Jurkat, Clone E6-1 (cell line): Measurements from ENCODE around the gene BNIP3.
"Not testable (repeated sequence)": the region's sequence is repeated elsewhere in the genome, so short reads cannot be mapped to it uniquely, and the experiment has no call there.

Experiments
- DNase-seq: peaks from one replicate; pipeline ENCODE4 v3.0.0-alpha.2; 2011; ENCODE audit warnings: low read depth, low spot score
- H3K4me3 ChIP-seq: 2 replicates; pipeline ENCODE4 v1.5.1; 2011; ENCODE audit warnings: mild to moderate bottlenecking, low read length, control low read depth, moderate library complexity

Gene BNIP3

DNA sequence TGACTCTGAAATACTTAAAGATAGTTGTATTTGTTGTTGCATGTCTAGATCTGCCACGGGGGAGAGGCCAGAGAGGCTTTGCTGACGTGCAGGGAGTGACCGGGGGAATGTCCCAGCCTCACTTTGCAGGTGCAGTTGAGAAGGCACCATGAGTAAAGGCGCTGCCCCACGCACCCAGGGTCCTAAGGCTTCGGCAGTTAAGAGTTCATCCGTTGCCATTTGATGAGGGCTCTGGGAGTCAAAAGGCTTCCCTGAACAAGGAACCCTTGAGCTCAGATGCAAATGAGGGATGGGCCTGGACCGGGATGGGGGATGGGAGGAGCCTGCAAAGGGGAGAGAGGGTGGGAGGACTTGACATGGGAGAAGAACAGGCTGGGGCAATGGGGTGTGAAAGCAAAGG, 60.5 kb downstream of the BNIP3 start:
- no peak for DNase-seq
- H3K4me3 ChIP-seq, result no peak overlapping the region

DNA sequence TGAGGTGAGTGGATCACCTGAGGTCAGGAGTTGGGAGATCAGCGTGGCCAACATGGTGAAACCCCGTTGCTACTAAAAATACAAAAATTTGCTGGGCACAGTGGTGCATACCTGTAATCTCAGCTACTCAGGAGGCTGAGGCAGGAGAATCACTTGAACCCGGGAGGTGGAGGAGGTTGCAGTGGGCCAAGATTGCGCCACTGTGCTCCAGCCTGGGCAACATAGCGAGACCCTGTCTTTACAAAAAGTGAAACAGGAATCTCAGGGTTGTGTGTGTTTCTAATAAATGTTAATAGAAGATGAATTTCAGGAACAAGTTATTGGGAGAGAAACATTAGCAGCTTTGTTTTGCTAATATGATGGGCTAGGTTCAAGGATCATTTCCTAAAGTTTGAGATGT, 61.0 kb downstream of the BNIP3 start:
- H3K4me3 ChIP-seq, result no peak overlapping the region
- DNase-seq, result no peak

DNA sequence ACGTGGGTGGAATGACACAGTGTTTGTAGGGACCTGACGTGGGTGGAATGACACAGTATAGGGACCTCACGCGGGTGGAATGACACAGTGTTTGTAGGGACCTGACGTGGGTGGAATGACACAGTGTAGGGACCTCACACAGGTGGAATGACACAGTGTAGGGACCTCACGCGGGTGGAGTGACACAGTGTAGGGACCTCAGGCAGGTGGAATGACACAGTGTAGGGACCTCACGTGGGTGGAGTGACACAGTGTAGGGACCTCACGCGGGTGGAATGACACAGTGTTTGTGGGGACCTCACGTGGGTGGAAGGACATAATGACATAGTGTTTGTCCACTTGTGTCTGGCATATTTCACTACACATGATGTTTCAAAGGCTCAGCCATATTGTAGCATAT, 61.6 kb downstream of the BNIP3 start:
- no peak overlapping the region for H3K4me3 ChIP-seq
- DNase-seq, result no peak

DNA sequence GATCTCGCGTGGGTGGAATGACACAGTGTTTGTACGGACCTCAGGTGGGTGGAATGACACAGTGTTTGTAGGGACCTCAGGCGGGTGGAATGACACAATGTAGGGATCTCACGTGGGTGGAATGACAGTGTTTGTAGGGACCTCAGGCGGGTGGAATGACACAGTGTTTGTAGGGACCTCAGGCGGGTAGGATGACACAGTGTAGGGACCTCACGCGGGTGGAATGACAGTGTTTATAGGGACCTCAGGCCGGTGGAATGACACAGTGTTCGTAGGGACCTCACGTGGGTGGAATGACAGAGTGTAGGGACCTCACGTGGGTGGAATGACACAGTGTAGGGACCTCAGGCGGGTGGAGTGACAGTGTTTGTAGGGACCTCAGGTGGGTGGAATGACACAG, 62.3 kb downstream of the BNIP3 start:
- not testable (repeated sequence) for H3K4me3 ChIP-seq, DNase-seq
